ENCODE data around the gene SPATA20.

Gene SPATA20

DNA sequence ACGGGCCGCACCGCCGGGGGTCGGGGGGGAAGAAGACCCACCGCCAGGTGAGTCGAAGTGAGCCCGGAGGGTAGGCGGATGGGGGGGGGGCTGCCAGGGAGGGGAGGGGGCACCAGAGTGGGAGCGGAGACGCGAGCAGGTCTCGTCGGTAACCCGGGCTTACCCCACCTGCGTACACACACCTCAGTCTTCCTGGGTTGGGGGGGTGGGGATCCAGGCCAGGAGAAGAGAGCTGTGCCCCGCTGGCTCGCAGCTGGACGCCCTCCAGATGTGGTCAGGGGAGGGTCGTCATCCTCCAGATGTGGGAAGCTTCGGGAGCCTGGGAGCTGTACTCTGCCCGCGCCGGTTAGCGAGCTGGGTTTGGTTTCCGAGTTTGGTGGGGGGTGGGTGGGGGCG is 14.8 kb downstream of the SPATA20 start:
- Histone ChIP-seq H3K79me2 (ENCODE audit: low read length) (no peaks in the 10 kb centered on the region), H3K9ac (ENCODE audit: low read length) (no peak overlapping the region), H2AFZ (ENCODE audit: low read length) (no peak overlapping the region), H3K4me1 (ENCODE audit: low read length) (peaks cover 8% of the 10 kb centered on the region), H3K36me3 (replicated peaks; ENCODE audit: insufficient read depth, low read length) (no peaks in the 10 kb centered on the region), H3K4me2 (ENCODE audit: low read depth, low read length) (no peak overlapping the region), H3K27me3 (replicated peaks; ENCODE audit: insufficient read depth, low read length) (peaks cover 87% of the 10 kb centered on the region), H4K20me1 (ENCODE audit: insufficient read depth, low read length) (no peaks in the 10 kb centered on the region), H3K27ac (ENCODE audit: low read length) (no peak overlapping the region), H3K9me2 (replicated peaks; ENCODE audit: insufficient read depth, low read length) (no peaks in the 10 kb centered on the region), H3K4me3 (ENCODE audit: low read length) (no peak overlapping the region), H3K9me3 (replicated peaks; ENCODE audit: insufficient read depth, low read length) (no peaks in the 10 kb centered on the region), H3F3A (ENCODE audit: insufficient read depth, low read length) (no peaks in the 10 kb centered on the region)
- no peak for DNase-seq
- TF ChIP-seq, protein P1, sequence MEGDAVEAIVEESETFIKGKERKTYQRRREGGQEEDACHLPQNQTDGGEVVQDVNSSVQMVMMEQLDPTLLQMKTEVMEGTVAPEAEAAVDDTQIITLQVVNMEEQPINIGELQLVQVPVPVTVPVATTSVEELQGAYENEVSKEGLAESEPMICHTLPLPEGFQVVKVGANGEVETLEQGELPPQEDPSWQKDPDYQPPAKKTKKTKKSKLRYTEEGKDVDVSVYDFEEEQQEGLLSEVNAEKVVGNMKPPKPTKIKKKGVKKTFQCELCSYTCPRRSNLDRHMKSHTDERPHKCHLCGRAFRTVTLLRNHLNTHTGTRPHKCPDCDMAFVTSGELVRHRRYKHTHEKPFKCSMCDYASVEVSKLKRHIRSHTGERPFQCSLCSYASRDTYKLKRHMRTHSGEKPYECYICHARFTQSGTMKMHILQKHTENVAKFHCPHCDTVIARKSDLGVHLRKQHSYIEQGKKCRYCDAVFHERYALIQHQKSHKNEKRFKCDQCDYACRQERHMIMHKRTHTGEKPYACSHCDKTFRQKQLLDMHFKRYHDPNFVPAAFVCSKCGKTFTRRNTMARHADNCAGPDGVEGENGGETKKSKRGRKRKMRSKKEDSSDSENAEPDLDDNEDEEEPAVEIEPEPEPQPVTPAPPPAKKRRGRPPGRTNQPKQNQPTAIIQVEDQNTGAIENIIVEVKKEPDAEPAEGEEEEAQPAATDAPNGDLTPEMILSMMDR (IDR thresholded peaks at IDR 0.05; ENCODE audit: low read length), result no peak
- TF ChIP-seq EZH2 (optimal IDR thresholded peaks at IDR 0.05; ENCODE audit: low read depth, low read length) (no peak), EZH2phosphoT487 (IDR thresholded peaks at IDR 0.05; ENCODE audit: low read length) (no peak)

DNA sequence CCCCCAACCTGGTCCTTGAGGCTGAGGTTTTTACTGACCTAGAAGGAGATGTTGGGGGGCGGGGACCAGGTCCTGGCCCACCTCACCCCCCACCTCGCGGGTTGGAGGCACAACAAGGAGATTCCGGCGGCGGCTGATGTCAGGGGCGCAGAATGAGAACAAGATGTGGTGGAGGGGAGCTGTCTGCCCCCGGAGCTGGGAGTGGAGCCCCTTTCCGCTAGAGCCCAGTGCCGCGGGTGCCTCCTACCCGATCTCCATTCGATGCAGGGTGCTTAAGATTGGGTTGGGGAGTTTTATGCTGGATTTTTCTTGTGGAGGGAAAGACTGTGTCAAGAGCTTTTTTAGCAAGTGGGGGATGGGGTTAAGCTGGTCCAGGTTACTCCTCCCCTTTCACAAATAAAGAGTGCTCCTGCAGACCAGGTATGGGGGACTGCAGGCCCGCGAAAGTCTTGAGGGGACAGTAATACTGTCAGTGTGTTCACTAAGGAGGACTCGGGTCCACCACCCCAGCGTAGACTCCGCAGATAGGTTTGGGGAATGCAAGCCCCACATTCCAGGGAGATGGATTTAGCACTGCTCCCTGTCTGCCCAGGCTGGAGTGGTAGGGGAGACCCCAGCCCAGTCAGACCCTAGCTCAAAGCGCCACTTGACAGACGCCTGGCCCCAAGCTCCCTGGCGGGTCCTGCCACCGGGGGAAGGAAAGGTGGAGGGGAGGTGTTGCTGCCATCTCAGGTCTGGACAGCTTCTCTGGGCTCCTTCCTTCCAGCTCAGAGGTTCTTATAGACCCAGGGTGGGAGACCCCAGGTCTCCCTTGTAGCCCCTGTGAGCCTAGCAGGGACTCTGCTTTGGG is 15.5 kb downstream of the SPATA20 start:
- Histone ChIP-seq H3K27me3 (replicated peaks; ENCODE audit: insufficient read depth, low read length) (peaks cover 90% of the 10 kb centered on the region), H3K9me3 (replicated peaks; ENCODE audit: insufficient read depth, low read length) (no peaks in the 10 kb centered on the region), H3K4me2 (ENCODE audit: low read depth, low read length) (no peak overlapping the region), H3K79me2 (ENCODE audit: low read length) (no peaks in the 10 kb centered on the region), H3K27ac (ENCODE audit: low read length) (no peak overlapping the region), H3K4me1 (ENCODE audit: low read length) (peaks cover 8% of the 10 kb centered on the region), H2AFZ (ENCODE audit: low read length) (no peak overlapping the region), H3K36me3 (replicated peaks; ENCODE audit: insufficient read depth, low read length) (no peaks in the 10 kb centered on the region), H3K4me3 (ENCODE audit: low read length) (no peak overlapping the region), H4K20me1 (ENCODE audit: insufficient read depth, low read length) (no peaks in the 10 kb centered on the region), H3F3A (ENCODE audit: insufficient read depth, low read length) (no peaks in the 10 kb centered on the region), H3K9me2 (replicated peaks; ENCODE audit: insufficient read depth, low read length) (no peaks in the 10 kb centered on the region), H3K9ac (ENCODE audit: low read length) (no peak overlapping the region)
- TF ChIP-seq EZH2phosphoT487 (IDR thresholded peaks at IDR 0.05; ENCODE audit: low read length), result no peak
- TF ChIP-seq EZH2 (optimal IDR thresholded peaks at IDR 0.05; ENCODE audit: low read depth, low read length), result peak; percentile 98
- DNase-seq, result no peak

DNA sequence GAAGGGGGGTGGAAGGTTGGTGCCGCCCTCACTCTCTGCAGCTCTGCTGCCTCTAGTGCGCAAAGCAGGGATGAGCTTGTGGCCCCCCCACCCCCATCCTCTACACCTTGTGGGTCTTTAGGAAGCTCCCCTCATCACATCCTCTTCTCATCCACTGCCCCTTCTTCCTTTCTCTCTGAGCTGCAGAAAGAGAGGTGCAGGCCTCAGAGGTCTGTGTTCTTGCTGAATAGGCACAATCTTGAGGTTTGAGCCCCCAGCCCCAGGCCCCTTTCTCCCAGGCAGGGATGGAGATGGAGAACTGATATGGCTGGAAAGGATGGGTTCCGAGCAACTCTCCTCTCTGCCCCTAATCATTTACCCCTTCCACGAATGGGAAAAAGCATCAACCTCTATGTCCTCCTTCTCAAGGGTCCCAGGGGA is 16.1 kb downstream of the SPATA20 start:
- no peak overlapping the region for H3K4me3 ChIP-seq (ENCODE audit: low read length)
- H2AFZ ChIP-seq (ENCODE audit: low read length), result no peak overlapping the region
- TF ChIP-seq EZH2phosphoT487 (IDR thresholded peaks at IDR 0.05; ENCODE audit: low read length) (no peak), EZH2 (optimal IDR thresholded peaks at IDR 0.05; ENCODE audit: low read depth, low read length) (no peak)
- TF ChIP-seq, protein P1 (IDR thresholded peaks at IDR 0.05; ENCODE audit: low read length), result no peak
- no peaks in the 10 kb centered on the region for H3F3A ChIP-seq (ENCODE audit: insufficient read depth, low read length)
- H3K4me1 ChIP-seq (ENCODE audit: low read length), result peaks cover 8% of the 10 kb centered on the region
- H3K27ac ChIP-seq (ENCODE audit: low read length), result no peak overlapping the region
- H3K9me3 ChIP-seq (replicated peaks; ENCODE audit: insufficient read depth, low read length), result no peaks in the 10 kb centered on the region
- H3K9ac ChIP-seq (ENCODE audit: low read length), result no peak overlapping the region
- no peaks in the 10 kb centered on the region for H4K20me1 ChIP-seq (ENCODE audit: insufficient read depth, low read length)
- H3K9me2 ChIP-seq (replicated peaks; ENCODE audit: insufficient read depth, low read length), result no peaks in the 10 kb centered on the region
- peaks cover 90% of the 10 kb centered on the region for H3K27me3 ChIP-seq (replicated peaks; ENCODE audit: insufficient read depth, low read length)
- no peak overlapping the region for H3K4me2 ChIP-seq (ENCODE audit: low read depth, low read length)
- H3K36me3 ChIP-seq (replicated peaks; ENCODE audit: insufficient read depth, low read length), result no peaks in the 10 kb centered on the region
- no peak for DNase-seq
- H3K79me2 ChIP-seq (ENCODE audit: low read length), result no peaks in the 10 kb centered on the region

DNA sequence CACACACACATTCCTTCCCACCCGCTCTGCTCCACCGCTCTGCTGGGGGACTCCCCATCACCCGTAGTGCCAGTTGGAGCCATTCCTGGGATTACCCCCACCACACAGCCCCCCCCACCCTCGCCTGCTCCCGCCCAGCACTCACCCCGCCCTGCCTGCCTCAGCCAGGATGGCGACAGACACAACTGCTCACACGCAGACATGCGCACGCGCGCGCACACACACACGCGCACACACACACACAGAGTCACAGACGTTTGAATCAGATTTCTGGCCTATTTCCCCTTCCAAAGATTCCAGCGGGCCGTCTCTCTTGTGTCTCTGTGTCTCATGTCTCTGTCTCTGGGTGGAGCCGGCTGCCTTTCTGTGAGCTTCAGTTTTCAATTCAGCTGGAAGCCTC is 17.9 kb downstream of the SPATA20 start:
- DNase-seq, result no peak
- peaks cover 90% of the 10 kb centered on the region for H3K27me3 ChIP-seq (replicated peaks; ENCODE audit: insufficient read depth, low read length)
- H3K4me3 ChIP-seq (ENCODE audit: low read length), result no peak overlapping the region

More for the DNA sequence above, 17.9 kb downstream of the SPATA20 start:
- no peaks in the 10 kb centered on the region for H3K9me2 ChIP-seq (replicated peaks; ENCODE audit: insufficient read depth, low read length)
- H3K36me3 ChIP-seq (replicated peaks; ENCODE audit: insufficient read depth, low read length), result no peaks in the 10 kb centered on the region
- H3K4me2 ChIP-seq (ENCODE audit: low read depth, low read length), result no peak overlapping the region
- no peak overlapping the region for H2AFZ ChIP-seq (ENCODE audit: low read length)
- H4K20me1 ChIP-seq (ENCODE audit: insufficient read depth, low read length), result no peaks in the 10 kb centered on the region
- peaks cover 5% of the 10 kb centered on the region for H3K4me1 ChIP-seq (ENCODE audit: low read length)
- no peak overlapping the region for H3K9ac ChIP-seq (ENCODE audit: low read length)
- H3K79me2 ChIP-seq (ENCODE audit: low read length), result no peaks in the 10 kb centered on the region
- TF ChIP-seq EZH2 (optimal IDR thresholded peaks at IDR 0.05; ENCODE audit: low read depth, low read length) (no peak), EZH2phosphoT487 (IDR thresholded peaks at IDR 0.05; ENCODE audit: low read length) (no peak)
- TF ChIP-seq, protein P1 (IDR thresholded peaks at IDR 0.05; ENCODE audit: low read length), result no peak
- no peaks in the 10 kb centered on the region for H3K9me3 ChIP-seq (replicated peaks; ENCODE audit: insufficient read depth, low read length)
- H3F3A ChIP-seq (ENCODE audit: insufficient read depth, low read length), result no peaks in the 10 kb centered on the region
- no peak overlapping the region for H3K27ac ChIP-seq (ENCODE audit: low read length)

Measured in MM.1S (cell line).